GM12878 (cell line): Measurements from ENCODE around the gene DHX29. TPM values are rescaled to one million over a fixed set of nuclear protein-coding genes. Genes with fewer than 3 reads are reported as not detected.

Source experiments
- ATAC-seq: fragments of 200-7000 bp; cut with Tn5 transposase; 3 replicates; pipeline ENCODE4 v1.9.1; 2020; ENCODE audit warnings: mild to moderate bottlenecking, moderate library complexity
- BruUV-seq: library from RNA; stranded (reverse); fragments of 400-500 nt; replicated peaks from 2 replicates; lab custom pipeline; 2021; lab: Mats Ljungman, UMichigan
- CTCF ChIA-PET: fragments of 300-600 bp; sonication (Branson Sonifier 250); formaldehyde crosslinking; extraction: SDS; loops from one replicate; lab custom pipeline; 2021; ENCODE audit warnings: inconsistent platforms; lab: Yijun Ruan, JAX
- POLR2A ChIA-PET: fragments of 350-600 bp; formaldehyde crosslinking; extraction: SDS; loops from one replicate; lab custom pipeline; 2021; ENCODE audit warnings: inconsistent platforms; lab: Charles Lee
- RAD21 ChIA-PET: fragments of 300-600 bp; sonication (Branson Sonifier 250); formaldehyde crosslinking; loops from one replicate; lab custom pipeline; 2023; ENCODE audit warnings: antibody characterized with exemption; ENCODE audit not compliant: unreplicated experiment; lab: Charles Lee
- SMC1A ChIA-PET: fragments of 300-600 bp; sonication (Branson Sonifier 250); formaldehyde crosslinking; loops from one replicate; lab custom pipeline; 2023; ENCODE audit not compliant: unreplicated experiment, uncharacterized antibody; lab: Charles Lee
- DNase-seq: peaks from one replicate; pipeline ENCODE4 v3.0.0-alpha.2; 2011; ENCODE audit warnings: low read depth, low spot score
- FAIRE-seq: peaks from 3 replicates; lab custom pipeline; 2011; peaks lifted over from hg19 to GRCh38; lab: Jason Lieb, UNC
- H2AFZ ChIP-seq: 2 replicates; pipeline ENCODE4 v1.6.0; 2011; ENCODE audit warnings: low read depth, low read length, control low read depth; ENCODE audit not compliant: control insufficient read depth
- H3K27ac ChIP-seq: 2 replicates; pipeline ENCODE4 v1.5.1; 2011; ENCODE audit warnings: control low read depth; ENCODE audit not compliant: control insufficient read depth, insufficient read depth
- H3K27me3 ChIP-seq, 2 experiments: replicated peaks in 1 of 2; 2 replicates each; pipeline versions ENCODE4 v1.6.0 to v1.6.1; 2011; ENCODE audit warnings: low read length in 1 of 2; ENCODE audit not compliant: control insufficient read depth in 2 of 2, insufficient read depth in 2 of 2
- H3K36me3 ChIP-seq, 2 experiments: 2 replicates each; pipeline ENCODE4 v1.5.1; 2011; ENCODE audit warnings: low read length in 1 of 2; ENCODE audit not compliant: control insufficient read depth in 2 of 2, insufficient read depth in 2 of 2
- H3K4me1 ChIP-seq: 2 replicates; pipeline ENCODE4 v1.6.1; 2011; ENCODE audit warnings: mild to moderate bottlenecking, low read length, moderate library complexity, mixed read lengths; ENCODE audit not compliant: control insufficient read depth, insufficient read depth
- H3K4me2 ChIP-seq: 2 replicates; pipeline ENCODE4 v1.6.0; 2011; ENCODE audit warnings: control low read depth; ENCODE audit not compliant: control insufficient read depth, insufficient read depth
- H3K4me3 ChIP-seq: fragments of 200-600 bp; sonication (generic); 2 replicates; pipeline ENCODE4 v1.5.1; 2016
- H3K79me2 ChIP-seq: 2 replicates; pipeline ENCODE4 v1.6.0; 2011; ENCODE audit warnings: low read length; ENCODE audit not compliant: control insufficient read depth, insufficient read depth
- H3K9ac ChIP-seq: 2 replicates; pipeline ENCODE4 v1.8.0; 2011; ENCODE audit warnings: low read length, control low read depth, mixed read lengths; ENCODE audit not compliant: control insufficient read depth, insufficient read depth
- H3K9me3 ChIP-seq: replicated peaks from 3 replicates; pipeline ENCODE4 v1.5.1; 2011; ENCODE audit warnings: mild to moderate bottlenecking, low read length; ENCODE audit not compliant: control insufficient read depth, insufficient read depth
- H4K20me1 ChIP-seq: 2 replicates; pipeline ENCODE4 v1.6.0; 2011; ENCODE audit not compliant: control insufficient read depth, insufficient read depth
- CREB1 ChIP-seq: IDR thresholded peaks from 2 replicates; pipeline ENCODE4 v1.6.1; 2012; ENCODE audit warnings: low read depth, mild to moderate bottlenecking, inconsistent platforms
- EZH2 ChIP-seq: IDR thresholded peaks from 2 replicates; pipeline ENCODE4 v1.6.1; 2012; ENCODE audit warnings: low read depth, mild to moderate bottlenecking, control low read depth, inconsistent platforms, low read length, borderline replicate concordance; ENCODE audit not compliant: control insufficient read depth
- NFYA ChIP-seq: IDR thresholded peaks from 2 replicates; pipeline ENCODE4 v1.6.1; 2011; ENCODE audit warnings: low read depth, mild to moderate bottlenecking, low read length, improper control_type of control experiment, borderline replicate concordance
- NR2C2 ChIP-seq: IDR thresholded peaks from 2 replicates; pipeline ENCODE4 v1.6.1; 2011; ENCODE audit warnings: borderline replicate concordance, low read depth; ENCODE audit not compliant: control insufficient read depth, insufficient read length
- RBBP5 ChIP-seq: fragments of 200-600 bp; sonication (generic); conservative IDR thresholded peaks from 2 replicates; pipeline ENCODE4 v1.6.1; 2016
- TARDBP ChIP-seq: IDR thresholded peaks from 2 replicates; pipeline ENCODE4 v1.6.1; 2016; ENCODE audit warnings: borderline replicate concordance
- TCF7 ChIP-seq: IDR thresholded peaks from 2 replicates; pipeline ENCODE4 v1.6.1; 2014; ENCODE audit warnings: antibody characterized with exemption, borderline replicate concordance
- WGBS: methylation state at CpG from one replicate; pipeline ENCODE4 v1.1.6; 2016; ENCODE audit warnings: low lambda C conversion rate; ENCODE audit not compliant: insufficient replicate concordance, insufficient coverage; ENCODE audit errors: missing lambda C conversion rate; 5-methylcytosine and 5-hydroxymethylcytosine counted together
- in situ Hi-C: fragments of 300-500 bp; cut with MboI; formaldehyde crosslinking; loops from 9 replicates; pipeline ENCODE4 v1.14.3; 2018; ENCODE audit warnings: mixed read lengths
- intact Hi-C: fragments of 100-400 bp; cut with micrococcal nuclease; formaldehyde crosslinking; loops from one replicate; pipeline ENCODE4 v1.14.2; 2022; ENCODE audit not compliant: unreplicated experiment
- polyA plus RNA-seq, 11 experiments: library from polyadenylated mRNA; depleted of rRNA in 4 of 11; unstranded in 6 of 11; stranded (reverse) in 5 of 11; fragments of >200 nt; fragmentation: Nextera tagmentation in 4 of 11; fragmentation: Illumina TruSeq in 1 of 11; extraction: Ambion mirVana in 4 of 11; extraction: Trizol in 1 of 11; gene quantifications; 1 replicate in 1 of 11; 2 replicates in 10 of 11; pipeline versions ENCODE4 v1.2.1 to v1.2.3, GENCODE V29; 2011 to 2016; ENCODE audit warnings: inconsistent platforms in 2 of 11, missing spikeins in 2 of 11, low read depth in 1 of 11
- total RNA-seq, 4 experiments: library from RNA; depleted of rRNA in 3 of 4; stranded (reverse); fragments of >200 nt in 3 of 4; fragmentation: Illumina TruSeq in 1 of 4; extraction: Trizol in 1 of 4; gene quantifications; 2 replicates each; pipeline versions ENCODE4 v1.2.1 to v1.2.3, GENCODE V29; 2013 to 2021
- TF ChIP-seq, protein P1 (sequence below): fragments of 450-650 bp; IDR thresholded peaks from 2 replicates; pipeline ENCODE4 v1.6.1; 2017; ENCODE audit warnings: mild to moderate bottlenecking, low read depth, inconsistent platforms; ENCODE audit not compliant: poor library complexity, severe bottlenecking
- TF ChIP-seq, protein P2 (sequence below): IDR thresholded peaks from 2 replicates; pipeline ENCODE4 v1.6.1; 2011; ENCODE audit warnings: borderline replicate concordance, low read depth, mild to moderate bottlenecking, moderate library complexity, mixed read lengths, low read length; ENCODE audit not compliant: insufficient read depth; ENCODE audit errors: extremely low read length

Gene DHX29
- total and polyA plus RNA-seq, 10 of the 15 experiments (the other 5 are each of a cell fraction or from before 2014, with no cell fraction given), result 5.3 to 49.1 (median 17.2) TPM

DNA sequence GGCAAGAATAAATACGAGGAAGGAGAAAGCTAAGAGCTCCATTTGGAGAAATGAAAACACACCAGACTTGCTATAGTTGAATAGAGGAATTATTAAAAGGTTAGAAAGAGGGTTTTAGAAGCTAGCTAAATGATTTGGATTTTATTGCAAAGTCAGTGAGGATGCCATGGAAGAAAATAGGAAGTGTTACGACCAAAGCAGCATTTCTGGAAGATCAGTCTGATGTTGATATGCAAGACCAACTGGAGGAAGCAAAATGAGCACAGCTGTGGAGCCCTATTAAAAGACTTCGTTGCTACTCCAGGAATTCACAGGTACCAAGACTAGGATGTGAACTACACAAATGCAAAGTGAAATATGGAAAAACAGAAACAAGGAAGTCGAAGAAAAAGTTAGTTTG, 2.1 kb downstream of the DHX29 start (continued):
- TF ChIP-seq, protein P1, sequence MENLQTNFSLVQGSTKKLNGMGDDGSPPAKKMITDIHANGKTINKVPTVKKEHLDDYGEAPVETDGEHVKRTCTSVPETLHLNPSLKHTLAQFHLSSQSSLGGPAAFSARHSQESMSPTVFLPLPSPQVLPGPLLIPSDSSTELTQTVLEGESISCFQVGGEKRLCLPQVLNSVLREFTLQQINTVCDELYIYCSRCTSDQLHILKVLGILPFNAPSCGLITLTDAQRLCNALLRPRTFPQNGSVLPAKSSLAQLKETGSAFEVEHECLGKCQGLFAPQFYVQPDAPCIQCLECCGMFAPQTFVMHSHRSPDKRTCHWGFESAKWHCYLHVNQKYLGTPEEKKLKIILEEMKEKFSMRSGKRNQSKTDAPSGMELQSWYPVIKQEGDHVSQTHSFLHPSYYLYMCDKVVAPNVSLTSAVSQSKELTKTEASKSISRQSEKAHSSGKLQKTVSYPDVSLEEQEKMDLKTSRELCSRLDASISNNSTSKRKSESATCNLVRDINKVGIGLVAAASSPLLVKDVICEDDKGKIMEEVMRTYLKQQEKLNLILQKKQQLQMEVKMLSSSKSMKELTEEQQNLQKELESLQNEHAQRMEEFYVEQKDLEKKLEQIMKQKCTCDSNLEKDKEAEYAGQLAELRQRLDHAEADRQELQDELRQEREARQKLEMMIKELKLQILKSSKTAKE, result no peak
- TF ChIP-seq RBBP5 (no peak), EZH2 (no peak), CREB1 (no peak), TCF7 (no peak), NR2C2 (no peak)

DNA sequence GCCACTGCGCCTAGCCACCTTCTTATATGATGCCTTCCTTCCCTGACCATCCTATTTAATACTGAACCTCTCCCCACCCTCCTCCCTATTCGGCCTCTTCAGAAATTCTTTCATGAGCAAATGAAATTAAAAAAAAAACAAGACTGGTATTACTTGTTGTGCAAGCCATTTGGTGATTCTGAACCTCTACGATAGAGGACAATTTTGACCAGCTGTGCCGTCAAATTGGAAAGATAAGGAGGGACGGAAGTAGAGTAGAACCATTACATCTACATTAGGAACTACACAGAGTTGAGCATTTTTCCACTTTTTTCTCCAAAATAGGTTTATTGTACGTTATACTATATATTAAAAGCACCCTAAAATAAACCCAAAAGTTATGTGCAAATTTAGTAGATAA, 2.9 kb downstream of the DHX29 start:
- Histone ChIP-seq H3K9ac (no peak overlapping the region), H3K4me3 (no peak overlapping the region), H4K20me1 (no peaks in the 10 kb centered on the region), H3K4me1 (no peaks in the 10 kb centered on the region), H3K27ac (no peak overlapping the region), H3K79me2 (peaks cover 61% of the 10 kb centered on the region), H3K4me2 (no peak overlapping the region), H3K9me3 (peaks cover 8% of the 10 kb centered on the region), H3K36me3 (peaks cover 0 to 3% of the 10 kb centered on the region in 2 experiments; a peak in 1 of 4 replicates), H2AFZ (no peak overlapping the region)
- FAIRE-seq (no peak), ATAC-seq (no peak)
- RAD21 ChIA-PET, result no interaction called here
- SMC1A ChIA-PET, result interaction anchor here (0.7 kb wide), 1 partner anchor 35 kb away, joined by 6 read pairs; no protein-coding TSS in a partner anchor
- POLR2A ChIA-PET, result interaction anchor here (0.9 kb wide), 1 partner anchor 18 kb away, joined by 3 read pairs; no protein-coding TSS in a partner anchor
- BruUV-seq, result no TSS peak
- 91% methylated on average over 6 of the region's 6 CpGs for WGBS
- intact Hi-C loops, result no loop called here
- CTCF ChIA-PET, result interaction anchor here (0.6 kb wide), 1 partner anchor 32 kb away, joined by 4 read pairs; no protein-coding TSS in a partner anchor
- TF ChIP-seq TARDBP (no peak), NFYA (no peak)
- TF ChIP-seq, protein P2, sequence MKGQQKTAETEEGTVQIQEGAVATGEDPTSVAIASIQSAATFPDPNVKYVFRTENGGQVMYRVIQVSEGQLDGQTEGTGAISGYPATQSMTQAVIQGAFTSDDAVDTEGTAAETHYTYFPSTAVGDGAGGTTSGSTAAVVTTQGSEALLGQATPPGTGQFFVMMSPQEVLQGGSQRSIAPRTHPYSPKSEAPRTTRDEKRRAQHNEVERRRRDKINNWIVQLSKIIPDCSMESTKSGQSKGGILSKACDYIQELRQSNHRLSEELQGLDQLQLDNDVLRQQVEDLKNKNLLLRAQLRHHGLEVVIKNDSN, result no peak
- TF ChIP-seq, all 136 proteins: peak for 0
- in situ Hi-C loops, result loop anchor here (25.0 kb wide), 1 partner anchor 1883 kb away; no protein-coding TSS in a partner anchor
- no peak for DNase-seq
- no peaks in the 10 kb centered on the region for H3K27me3 ChIP-seq
